H4 (cell line): ENCODE measurements around the gene PPA1. TPM values are rescaled to one million over a fixed set of nuclear protein-coding genes. Genes with fewer than 3 reads are reported as not detected.
A peak's percentile ranks its signal among the peaks of the same experiment; 100 is the strongest.
"Not testable (repeated sequence)": the region's sequence is repeated elsewhere in the genome, so short reads cannot be mapped to it uniquely, and the experiment has no call there.

Experiments
- DNase-seq: peaks from one replicate; pipeline ENCODE4 v3.0.0-alpha.2; 2015; ENCODE audit warnings: low spot score
- total RNA-seq: library from RNA; depleted of rRNA; stranded (reverse); fragments of >200 nt; shearing (Covaris generic); gene quantifications from 2 replicates; pipeline ENCODE4 v1.2.3, GENCODE V29; 2014

Gene PPA1
- total RNA-seq, 1 experiment from 2014 or later, result 301 TPM

- no peak for DNase-seq
Measured at GRCh38 chr10:70254778-70255328, 21.6 kb upstream of the PPA1 start.

GRCh38 chr10:70253878-70254765 lies 20.9 kb upstream of the PPA1 start:
- DNase-seq, result no peak

- DNase-seq, result no peak
Measured at GRCh38 chr10:70250961-70251680, 17.9 kb upstream of the PPA1 start.

DNA sequence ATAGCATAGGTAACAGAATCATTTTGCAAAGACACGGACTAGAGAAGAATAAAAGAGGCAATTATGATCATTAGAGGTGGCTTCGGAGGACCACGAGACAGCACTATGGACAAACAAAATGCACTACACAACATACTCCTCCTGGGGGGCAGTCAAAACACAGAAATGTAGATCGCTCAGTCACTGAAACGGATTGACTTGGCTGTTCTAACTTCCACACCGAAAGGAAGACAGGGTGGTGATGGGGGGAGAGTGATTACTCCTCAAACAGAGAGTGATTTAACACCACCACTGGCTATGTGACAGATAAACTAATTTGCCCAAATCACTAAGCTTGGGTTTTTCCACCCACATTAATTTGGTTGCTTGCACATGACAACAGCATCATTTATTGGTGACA lies 14.1 kb upstream of the PPA1 start:
- no peak for DNase-seq

DNA sequence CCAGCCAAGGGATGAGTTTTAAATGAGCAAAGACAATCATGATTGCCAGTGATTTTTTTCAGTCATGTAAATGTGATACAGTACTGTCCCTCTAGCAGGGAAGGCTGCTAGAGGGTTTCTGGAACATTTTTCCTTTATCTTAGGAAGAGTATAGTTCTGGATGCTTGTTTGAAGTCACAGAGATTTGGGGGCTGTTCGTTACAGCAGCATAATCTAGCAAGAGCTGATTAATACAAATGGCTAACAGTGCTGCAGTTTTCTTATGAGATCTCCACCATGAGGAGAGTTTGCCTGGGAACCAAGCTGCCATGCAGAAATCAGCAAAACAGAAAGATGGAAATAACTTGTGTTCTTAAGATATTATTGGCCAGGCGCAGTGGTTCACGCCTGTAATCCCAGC lies 7.9 kb upstream of the PPA1 start:
- no peak for DNase-seq

DNA sequence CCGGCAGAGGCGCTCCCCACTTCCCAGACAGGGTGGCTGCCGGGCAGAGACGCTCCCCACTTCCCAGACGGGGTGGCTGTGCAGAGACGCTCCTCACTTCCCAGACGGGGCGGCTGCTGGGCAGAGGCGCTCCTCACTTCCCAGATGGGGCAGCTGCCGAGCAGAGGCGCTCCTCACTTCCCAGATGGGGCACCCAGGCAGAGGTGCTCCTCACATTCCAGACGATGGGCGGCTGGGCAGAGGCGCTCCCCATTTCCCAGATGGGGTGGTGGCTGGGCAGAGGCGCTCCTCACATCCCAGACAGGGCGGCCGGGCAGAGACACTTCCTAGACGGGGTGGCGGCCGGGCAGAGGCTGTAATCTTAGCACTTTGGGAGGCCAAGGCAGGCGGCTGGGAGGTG lies 6.8 kb upstream of the PPA1 start:
- DNase-seq, result not testable (repeated sequence)

- DNase-seq, result not testable (repeated sequence)
Measured at GRCh38 chr10:70239077-70239976, 6.1 kb upstream of the PPA1 start.

DNA sequence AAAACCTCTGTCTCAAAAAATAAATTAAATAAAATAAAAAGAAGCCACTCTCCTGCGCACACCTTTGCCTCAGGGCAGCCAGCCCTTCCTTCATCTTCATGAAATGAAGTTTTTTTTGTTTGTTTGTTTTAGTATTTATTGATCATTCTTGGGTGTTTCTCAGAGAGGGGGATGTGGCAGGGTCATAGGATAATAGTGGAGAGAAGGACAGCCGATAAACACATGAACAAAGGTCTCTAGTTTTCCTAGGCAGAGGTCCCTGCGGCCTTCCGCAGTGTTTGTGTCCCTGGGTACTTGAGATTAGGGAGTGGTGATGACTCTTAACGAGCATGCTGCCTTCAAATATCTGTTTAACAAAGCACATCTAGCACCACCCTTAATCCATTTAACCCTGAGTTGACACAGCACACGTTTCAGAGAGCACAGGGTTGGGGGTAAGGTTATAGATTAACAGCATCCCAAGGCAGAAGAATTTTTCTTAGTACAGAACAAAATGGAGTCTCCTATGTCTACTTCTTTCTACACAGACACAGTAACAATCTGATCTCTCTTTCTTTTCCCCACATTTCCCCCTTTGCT lies 4.8 kb upstream of the PPA1 start:
- DNase-seq, result not testable (repeated sequence)

DNA sequence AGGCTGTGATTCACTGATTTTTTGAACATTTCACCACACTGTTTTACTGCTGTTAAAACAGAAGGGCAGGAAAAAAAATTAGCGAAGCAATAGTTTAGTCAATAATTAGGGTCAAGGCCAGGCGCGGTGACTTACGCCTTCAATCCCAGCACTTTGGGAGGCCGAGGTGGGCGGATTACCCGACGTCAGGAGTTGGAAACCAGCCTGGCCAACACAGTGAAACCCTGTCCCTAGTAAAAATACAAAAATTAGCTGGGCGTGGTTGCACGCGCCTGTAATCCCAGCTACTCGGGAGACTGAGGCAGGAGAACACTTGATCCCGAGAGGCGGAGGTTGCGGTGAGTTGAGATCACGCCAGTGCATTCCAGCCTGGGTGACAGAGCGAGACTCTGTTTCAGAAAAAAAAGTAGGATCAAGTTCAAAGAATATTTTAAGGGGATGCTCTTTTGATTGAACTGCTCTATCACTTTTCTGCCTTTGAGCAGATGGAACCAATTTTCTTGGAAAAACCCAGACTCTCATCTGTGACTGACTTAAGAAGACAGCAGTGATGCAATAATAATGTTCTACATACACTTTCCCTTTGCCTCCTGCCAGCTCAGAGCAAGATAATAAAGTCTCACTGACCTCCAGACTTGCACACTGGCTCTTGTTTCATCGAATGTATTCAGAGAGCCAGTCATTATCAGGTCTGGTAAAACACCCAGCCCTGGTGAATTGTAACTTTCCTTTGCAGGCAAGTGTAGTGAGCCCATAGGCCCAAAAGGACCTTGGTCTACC lies 1.6 kb upstream of the PPA1 start:
- DNase-seq, result no peak

GRCh38 chr10:70233939-70234300 lies 691 bp upstream of the PPA1 start:
- no peak for DNase-seq

DNA sequence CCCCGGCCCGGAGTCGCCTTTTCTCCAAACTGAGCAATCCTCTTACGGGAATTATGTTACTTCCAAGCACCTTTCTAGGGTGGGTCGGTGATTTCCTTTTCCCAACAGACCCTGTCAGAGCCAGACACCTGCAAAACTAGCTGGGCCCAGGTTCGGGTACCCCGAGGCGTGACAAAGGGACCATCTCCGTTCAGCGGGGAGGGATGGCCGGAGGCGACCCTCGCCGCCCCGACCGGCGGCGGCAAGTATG lies 445 bp downstream of the PPA1 start:
- no peak for DNase-seq

DNA sequence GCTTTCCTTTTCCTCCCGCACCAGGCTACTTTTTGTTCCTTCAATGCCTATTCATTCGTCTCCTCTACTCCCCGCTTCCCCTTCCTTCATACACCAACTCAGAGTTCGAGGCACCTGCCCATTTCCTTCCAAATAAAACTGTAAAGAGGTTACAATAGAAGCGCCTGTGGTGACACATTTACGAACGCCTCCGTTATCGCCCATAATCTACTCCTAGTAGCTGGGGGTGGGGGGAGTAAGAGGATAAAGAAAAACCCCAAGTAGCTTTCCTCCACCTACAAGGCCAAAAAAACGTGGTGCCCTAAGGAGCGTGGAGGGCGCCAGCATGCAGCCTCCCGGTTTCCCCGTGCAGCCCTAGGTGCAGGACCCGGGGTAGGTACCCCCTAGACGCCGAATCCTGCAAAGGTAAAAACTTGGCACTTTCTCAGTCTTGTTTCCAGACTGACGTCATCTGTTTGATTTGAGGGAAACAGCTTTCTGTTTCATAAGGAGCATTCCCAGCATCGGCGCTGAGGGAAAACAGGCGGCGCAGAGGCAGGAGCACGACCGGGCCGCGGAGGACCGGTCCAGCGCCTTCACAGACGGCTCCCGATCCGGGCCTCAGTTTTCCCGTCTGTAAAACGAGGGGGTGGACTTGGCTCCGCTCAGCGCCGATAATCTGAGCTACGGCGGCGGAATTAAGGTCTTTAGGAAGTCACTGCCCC lies 922 bp downstream of the PPA1 start:
- DNase-seq, result peak; percentile 61

DNA sequence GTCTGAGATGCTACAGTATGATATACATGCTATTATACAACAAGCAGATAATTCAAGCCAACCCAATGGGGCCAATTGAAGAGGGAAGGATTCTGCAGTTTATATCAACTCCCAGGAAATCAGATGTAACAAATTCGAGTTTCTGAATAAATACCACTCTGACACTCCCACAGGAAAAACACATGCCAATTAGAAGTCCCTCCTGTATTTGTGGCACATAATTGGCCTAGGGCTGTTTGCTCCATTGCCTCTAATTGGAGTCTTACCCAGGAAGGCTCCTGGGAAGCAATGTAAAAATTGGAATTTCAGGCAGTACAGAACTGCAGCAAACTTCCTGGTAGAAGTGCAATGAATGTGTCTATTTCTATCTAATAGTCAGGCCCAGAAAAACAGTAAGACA lies 4.7 kb downstream of the PPA1 start:
- no peak for DNase-seq

GRCh38 chr10:70227548-70228320 lies 5.5 kb downstream of the PPA1 start:
- no peak for DNase-seq

DNA sequence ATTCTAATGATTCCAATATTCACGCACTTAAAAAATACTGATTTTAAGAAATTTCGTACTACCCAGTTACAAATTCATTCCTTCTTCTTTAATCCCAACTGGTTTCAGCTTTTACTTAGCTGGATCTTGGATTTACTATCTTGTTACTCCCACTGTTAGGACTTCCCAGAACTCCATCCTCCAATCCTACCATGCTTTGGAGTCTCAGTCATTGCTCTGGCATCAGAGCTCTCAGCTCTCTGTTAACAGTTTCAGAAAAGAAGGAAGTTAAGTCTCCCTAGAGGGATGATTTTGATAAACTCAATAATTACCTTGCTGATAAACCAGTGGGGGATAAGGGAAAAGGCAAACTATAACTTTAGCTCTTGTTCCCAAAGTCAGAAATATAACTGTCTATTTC lies 9.5 kb downstream of the PPA1 start:
- DNase-seq, result no peak

DNA sequence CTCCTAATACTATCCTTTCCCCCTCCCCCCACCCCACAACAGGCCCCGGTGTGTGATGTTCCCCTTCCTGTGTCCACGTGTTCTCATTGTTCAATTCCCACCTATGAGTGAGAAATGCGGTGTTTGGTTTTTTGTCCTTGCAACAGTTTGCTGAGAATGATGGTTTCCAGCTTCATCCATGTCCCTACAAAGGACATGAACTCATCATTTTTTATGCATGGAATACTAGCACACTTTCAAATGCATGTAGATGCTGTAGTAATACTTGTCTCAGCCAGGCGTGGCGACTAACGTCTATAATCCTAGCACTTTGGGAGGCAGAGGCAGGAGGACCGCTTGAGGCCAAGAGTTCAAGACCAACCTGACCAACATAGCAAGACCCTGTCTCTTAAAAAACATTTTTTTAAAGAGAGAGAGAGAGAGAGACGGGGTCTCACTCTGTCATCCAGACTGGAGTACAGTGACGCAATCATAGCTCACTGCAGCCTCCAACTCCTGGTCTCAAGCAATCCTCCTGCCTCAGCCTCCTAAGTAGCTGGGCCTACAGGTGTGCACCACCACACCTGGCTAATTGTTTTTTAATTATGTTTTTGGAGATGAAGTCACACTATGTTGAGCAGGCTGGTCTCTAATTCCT lies 10.3 kb downstream of the PPA1 start:
- not testable (repeated sequence) for DNase-seq

- no peak for DNase-seq
Measured at GRCh38 chr10:70222340-70222794, 10.9 kb downstream of the PPA1 start.

DNA sequence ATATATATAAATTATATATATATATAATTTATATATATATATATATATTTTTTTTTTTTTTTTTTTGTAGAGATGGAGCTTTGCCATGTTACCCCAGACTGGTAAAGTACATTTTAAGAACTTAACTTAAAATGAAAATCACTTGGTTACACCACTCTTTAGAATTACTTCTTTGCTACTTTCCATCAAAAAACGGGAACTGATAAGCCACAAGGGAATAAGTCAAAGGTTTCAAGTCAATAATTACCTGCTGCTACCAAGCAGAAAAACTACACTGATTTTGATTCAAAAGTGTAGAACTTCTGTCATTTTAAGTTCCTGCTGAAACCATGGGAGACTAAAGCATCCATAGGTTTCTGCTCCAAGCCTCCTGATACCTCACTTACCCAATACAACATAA lies 12.2 kb downstream of the PPA1 start:
- DNase-seq, result no peak

- no peak for DNase-seq
Measured at GRCh38 chr10:70212879-70213278, 20.4 kb downstream of the PPA1 start.
